IPS-NIHi7 (cell line): Measurements from ENCODE around the gene CD68.
"Not testable (repeated sequence)": the region's sequence is repeated elsewhere in the genome, so short reads cannot be mapped to it uniquely, and the experiment has no call there.

Experiments used
- DNase-seq: peaks from one replicate; pipeline ENCODE4 v3.0.0; 2012; ENCODE audit warnings: mixed read lengths; ENCODE audit errors: extremely low spot score

The CD68 gene

DNA sequence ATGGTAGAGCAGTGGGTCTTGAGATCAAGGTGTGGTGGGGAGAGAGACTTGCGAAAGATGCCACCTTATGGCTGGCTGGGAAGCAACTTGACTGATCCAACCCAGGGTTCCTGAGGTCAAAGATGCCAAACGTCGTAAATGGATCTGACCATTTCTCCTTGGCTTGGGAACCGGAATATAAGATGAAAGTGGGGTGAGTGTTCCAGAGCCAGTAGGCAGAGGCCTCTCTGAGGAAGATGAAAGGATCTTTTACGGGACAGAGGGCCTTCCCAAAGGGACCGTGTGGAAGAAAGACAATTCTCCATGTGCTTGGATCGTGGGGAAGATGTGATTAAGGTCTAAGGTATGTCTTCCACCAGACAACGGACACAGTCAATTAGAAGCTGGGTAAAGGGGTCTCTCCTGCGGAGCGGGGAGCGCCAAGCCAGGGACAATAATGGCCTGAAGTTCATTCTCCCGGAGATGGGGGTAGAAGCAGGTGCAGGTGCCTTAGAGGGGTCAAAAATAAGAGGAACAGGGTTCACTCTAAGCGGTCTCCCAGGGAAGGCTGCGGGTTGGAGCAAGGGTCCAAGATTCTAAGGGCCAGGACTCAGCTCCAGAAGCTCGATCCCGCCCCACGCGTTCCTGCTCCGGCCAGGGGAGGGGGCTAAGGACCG lies 34.5 kb downstream of the CD68 start:
- DNase-seq, result no peak

DNA sequence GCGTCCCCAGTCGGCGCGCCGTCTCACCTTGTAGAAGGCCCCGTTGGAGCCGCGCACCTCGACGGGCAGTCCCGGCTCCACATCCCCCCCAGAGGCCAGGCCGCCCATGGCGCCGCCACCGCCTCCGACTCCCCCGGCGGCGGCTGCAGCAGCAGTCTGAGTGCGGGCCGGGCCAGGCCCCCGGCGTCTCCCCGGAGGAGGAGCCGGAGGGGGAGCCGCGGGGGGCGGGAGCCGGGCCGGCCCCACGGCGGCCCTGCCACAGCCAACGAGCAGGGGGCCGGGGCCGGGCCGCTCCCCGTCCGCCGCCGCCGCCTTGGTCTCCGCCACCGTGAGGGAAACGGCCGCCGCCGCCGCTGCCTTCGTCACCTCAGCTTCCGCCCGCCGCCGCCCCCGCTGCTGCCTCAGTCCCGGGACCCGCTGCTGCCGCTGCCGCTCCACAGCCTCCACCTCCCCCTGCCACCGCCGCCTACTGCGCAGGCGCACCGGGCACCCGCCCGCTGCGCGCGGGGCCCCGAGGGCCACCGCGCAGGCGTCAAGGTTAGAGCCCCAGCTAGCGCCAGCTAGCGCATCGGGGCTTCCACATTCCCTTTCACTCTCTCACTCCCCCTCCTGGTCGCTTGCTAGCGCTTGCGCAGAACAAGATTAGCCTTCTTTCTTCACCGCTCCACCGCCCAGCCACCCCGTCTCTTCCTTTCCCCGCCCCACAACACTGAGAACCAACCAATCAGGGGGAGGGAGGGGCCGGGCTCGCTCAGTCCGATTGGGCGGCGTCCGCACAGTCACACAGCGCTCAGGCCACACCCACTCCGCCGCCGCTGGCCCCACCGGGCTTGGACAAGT lies 35.2 kb downstream of the CD68 start, which contains the start of gene FXR2:
Gene FXR2 (minus strand): TSS at position 473 of the 840 bp plus-strand sequence. CDS start 365 bp downstream, at position 108.
- DNase-seq, result peak; percentile 98

- DNase-seq, result no peak
Measured at GRCh38 chr17:7615265-7615747, 35.9 kb downstream of the CD68 start.

DNA sequence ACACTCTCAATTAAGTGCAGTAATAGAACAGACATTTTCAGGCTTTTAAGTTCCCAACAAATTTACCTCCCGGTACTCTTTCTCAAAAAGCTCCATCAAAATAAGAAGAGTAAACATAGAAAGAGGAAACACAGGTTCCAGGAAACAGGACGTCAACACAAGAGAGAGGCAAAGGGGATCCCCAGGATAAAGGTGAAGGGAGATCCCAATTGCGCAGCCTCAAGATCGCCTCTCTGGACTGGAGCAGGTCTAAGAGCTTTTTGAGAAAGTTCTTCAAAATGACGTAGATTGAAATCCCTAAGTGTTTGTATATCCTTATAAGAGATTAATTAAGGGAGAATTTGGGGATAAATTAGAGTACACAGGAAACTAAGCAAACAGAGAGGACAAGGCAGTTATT lies 39.2 kb downstream of the CD68 start:
- DNase-seq, result no peak

DNA sequence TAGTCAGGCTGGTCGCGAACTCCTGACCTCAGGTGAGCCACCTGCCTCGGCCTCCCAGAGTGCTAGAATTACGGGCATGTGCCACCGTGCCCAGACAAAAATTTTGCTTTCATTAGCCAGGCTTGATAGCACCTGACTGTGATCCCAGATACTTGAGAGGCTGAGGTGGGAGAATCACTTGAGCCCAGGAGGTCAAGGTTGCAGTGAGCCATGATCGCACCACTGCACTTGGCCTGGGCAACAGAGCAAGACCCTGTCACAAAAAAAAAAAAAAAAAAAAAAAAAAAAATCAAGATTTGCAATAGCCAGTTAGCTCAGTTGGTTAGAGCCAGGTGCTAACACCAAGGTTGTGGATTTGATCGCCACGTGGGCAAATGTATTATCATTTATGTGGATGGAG lies 41.4 kb downstream of the CD68 start:
- DNase-seq, result no peak

GRCh38 chr17:7623661-7624060 lies 44.2 kb downstream of the CD68 start:
- DNase-seq, result no peak

- DNase-seq, result not testable (repeated sequence)
Measured at GRCh38 chr17:7625749-7626148, 46.3 kb downstream of the CD68 start.

DNA sequence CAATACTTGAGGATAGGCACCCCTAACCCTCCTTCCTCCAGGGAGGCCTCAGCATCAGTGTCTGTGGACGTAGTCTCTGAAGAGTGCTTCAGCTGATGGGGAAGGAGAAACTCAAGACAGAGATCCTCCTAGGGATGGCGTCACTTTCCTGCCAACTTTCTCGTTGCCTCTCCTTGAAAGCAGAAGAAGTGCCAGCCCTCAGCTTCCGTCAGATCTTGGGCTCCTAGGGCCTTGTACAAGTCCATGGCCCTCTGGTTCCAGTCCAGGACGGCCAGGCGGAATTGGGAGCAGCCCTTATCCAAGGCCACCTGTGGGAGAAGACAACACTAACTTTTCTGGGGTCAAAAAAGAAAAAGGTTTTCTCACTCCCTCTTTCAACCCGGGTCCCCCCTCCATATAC lies 46.9 kb downstream of the CD68 start:
- no peak for DNase-seq

DNA sequence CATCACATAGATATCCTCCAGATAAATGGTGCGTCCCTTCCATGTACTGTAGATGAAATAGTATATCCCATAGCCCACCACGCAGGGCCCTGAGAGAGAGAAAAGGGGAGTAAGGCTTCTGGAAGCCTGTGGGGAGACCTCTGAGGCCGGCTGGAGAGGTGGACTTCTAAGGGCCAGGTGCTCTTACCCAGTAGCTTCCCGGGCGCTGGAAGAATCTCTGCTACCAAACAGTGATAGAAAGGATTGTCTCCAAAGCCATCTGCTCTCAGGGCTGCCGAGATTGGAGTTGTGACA lies 47.5 kb downstream of the CD68 start:
- DNase-seq, result no peak

DNA sequence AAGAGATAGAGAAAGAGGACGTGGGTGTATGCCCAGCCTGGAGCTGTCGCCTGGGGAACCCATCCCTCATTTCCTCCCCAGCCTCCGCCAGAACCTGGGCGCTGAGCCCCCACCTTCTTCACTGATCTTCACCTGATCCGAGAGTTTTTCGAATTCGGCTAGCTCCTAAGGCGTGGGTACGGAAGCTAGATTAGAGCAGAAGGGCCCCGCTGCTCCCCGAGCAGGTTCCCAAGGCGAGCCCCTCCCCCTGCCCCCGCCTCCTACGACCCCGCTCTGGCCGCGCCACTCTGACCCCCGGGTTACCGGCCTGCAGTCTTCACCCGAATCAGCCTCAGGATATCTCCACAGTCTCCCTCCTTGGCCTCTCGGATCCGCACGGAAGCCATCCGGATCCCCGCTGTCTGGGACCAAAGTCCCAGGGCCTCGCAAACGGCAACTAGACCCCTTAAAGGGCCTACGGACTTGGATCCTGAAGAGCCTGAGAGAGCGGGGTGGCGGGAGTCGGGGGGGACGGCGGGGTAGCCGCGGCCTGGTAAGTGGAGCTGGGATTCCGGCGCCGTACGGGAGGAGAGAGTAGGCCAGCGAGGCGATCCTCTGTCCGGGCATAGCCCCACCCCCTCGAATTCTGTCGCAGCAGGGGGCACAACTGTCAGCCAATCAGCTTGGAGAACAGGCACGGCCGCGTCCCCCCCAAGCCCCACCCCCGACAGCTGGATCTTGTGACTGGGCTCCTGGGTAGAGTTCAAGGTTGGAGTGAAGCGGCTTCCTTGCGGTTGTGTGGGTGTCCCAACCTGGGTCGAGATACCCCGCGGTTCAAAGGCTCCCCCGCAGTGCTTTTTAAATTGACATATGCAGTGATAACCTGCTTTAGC lies 48.0 kb downstream of the CD68 start, which contains the start of gene SAT2:
Gene SAT2 (minus strand): TSS at position 572 of the 872 bp plus-strand sequence. CDS start 186 bp downstream, at position 386.
- DNase-seq, result peak; percentile 98

DNA sequence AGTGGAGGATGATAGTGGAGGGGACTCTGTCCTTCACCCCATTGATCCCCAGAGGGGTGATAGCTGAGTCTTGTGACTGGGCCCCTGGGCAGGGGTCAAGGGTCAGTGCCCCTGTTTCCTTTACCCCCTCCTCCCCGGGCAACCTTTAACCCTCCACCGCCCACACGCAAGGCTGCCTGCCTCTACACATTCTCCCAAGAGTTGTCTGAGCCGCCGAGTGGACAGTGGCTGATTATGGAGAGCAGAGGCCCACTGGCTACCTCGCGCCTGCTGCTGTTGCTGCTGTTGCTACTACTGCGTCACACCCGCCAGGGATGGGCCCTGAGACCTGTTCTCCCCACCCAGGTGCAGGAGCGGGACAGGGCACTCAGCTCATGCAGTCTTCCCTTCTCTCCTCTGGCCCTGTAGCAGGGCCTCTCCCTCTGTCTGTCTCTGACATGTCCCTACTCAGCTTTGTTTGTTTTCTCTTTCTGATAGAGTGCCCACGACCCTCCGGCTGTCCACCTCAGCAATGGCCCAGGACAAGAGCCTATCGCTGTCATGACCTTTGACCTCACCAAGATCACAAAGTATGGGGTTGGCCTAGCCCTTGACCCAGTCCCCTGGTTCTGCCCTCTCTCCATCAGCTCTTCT lies 50.6 kb downstream of the CD68 start, which contains the start of gene SHBG:
Gene SHBG (plus strand): TSS at position 197 of the 633 bp plus-strand sequence. CDS start 38 bp downstream, at position 235.
- no peak for DNase-seq
